ENCODE measurements around the gene ZNF805.

- TF ChIP-seq CTCF (IDR thresholded peaks at IDR 0.05) (no peak), POLR2A (IDR thresholded peaks at IDR 0.05) (no peak)
These were observed 30.1 kb upstream of the ZNF805 start for GRCh38 chr19:57210381-57210780.

Measured in heart left ventricle (tissue), 13 donors.